HL-60 (cell line): ENCODE measurements around the gene WNT3.

ENCODE experiments used
- DNase-seq, 2 experiments: peaks; one replicate each; pipeline ENCODE4 v3.0.0-alpha.2; 2010 to 2020; ENCODE audit warnings: low read depth in 1 of 2, low spot score in 1 of 2
- H3K27ac ChIP-seq: fragments of 250-450 bp; sonication (Bioruptor Pico); replicated peaks from 2 replicates; pipeline ENCODE4 v1.5.1; 2020; ENCODE audit warnings: mild to moderate bottlenecking, moderate library complexity
- H3K27me3 ChIP-seq: fragments of 250-450 bp; sonication (Bioruptor Pico); 2 replicates; pipeline ENCODE4 v1.5.1; 2021; ENCODE audit warnings: mild to moderate bottlenecking, moderate library complexity; ENCODE audit not compliant: insufficient read depth, poor library complexity, severe bottlenecking
- H3K4me3 ChIP-seq: replicated peaks from 2 replicates; pipeline ENCODE4 v1.5.1; 2011; ENCODE audit warnings: mild to moderate bottlenecking, control low read depth, low read length; ENCODE audit not compliant: insufficient read depth
- CTCF ChIP-seq: IDR thresholded peaks from one replicate; pipeline ENCODE4 v1.5.1; 2011; ENCODE audit warnings: low read length, control low read depth, inconsistent platforms; ENCODE audit not compliant: insufficient read depth
- GABPA ChIP-seq: IDR thresholded peaks from 2 replicates; pipeline ENCODE4 v1.6.1; 2012; ENCODE audit warnings: low read depth
- POLR2AphosphoS5 ChIP-seq: IDR thresholded peaks from 2 replicates; pipeline ENCODE4 v1.6.1; 2012; ENCODE audit warnings: low read depth
- REST ChIP-seq: IDR thresholded peaks from 2 replicates; pipeline ENCODE4 v1.6.1; 2012; ENCODE audit warnings: low read depth; ENCODE audit not compliant: insufficient replicate concordance
- SPI1 ChIP-seq: IDR thresholded peaks from 2 replicates; pipeline ENCODE4 v1.6.1; 2012; ENCODE audit warnings: low read depth, mild to moderate bottlenecking, borderline replicate concordance

The WNT3 gene

GRCh38 chr17:46787478-46787877, 31.0 kb downstream of the WNT3 start:
- DNase-seq: no peak
- peaks cover 6% of the 10 kb centered on the region for H3K27me3 ChIP-seq
- H3K27ac ChIP-seq: no peak overlapping the region
- TF ChIP-seq CTCF: no peak
- H3K4me3 ChIP-seq: no peak overlapping the region

- no peak for TF ChIP-seq POLR2AphosphoS5
- TF ChIP-seq GABPA: no peak
- TF ChIP-seq SPI1: no peak
- no peak for TF ChIP-seq REST
- TF ChIP-seq CTCF: no peak
Observed at GRCh38 chr17:46785696-46786095, 32.8 kb downstream of the WNT3 start.

GRCh38 chr17:46783031-46783593, 35.4 kb downstream of the WNT3 start:
- Histone ChIP-seq H3K27ac (no peak overlapping the region), H3K27me3 (no peaks in the 10 kb centered on the region), H3K4me3 (no peak overlapping the region)
- TF ChIP-seq REST: no peak
- TF ChIP-seq GABPA: no peak
- TF ChIP-seq CTCF: no peak
- TF ChIP-seq SPI1: no peak
- no peak for TF ChIP-seq POLR2AphosphoS5
- no peak for DNase-seq

More at GRCh38 chr17:46785696-46786095, 32.8 kb downstream of the WNT3 start:
- H3K4me3 ChIP-seq: no peak overlapping the region
- no peaks in the 10 kb centered on the region for H3K27me3 ChIP-seq
- no peak for DNase-seq
- no peak overlapping the region for H3K27ac ChIP-seq

GRCh38 chr17:46782250-46782953, 36.1 kb downstream of the WNT3 start:
- peak in 1 of 2 experiments; percentile 14 for DNase-seq
- Histone ChIP-seq H3K27me3 (no peaks in the 10 kb centered on the region), H3K27ac (no peak overlapping the region), H3K4me3 (no peak overlapping the region)
- no peak for TF ChIP-seq REST
- TF ChIP-seq CTCF: peak; percentile 38
- TF ChIP-seq GABPA: no peak
